ENCODE measurements around the gene GNA15.
A peak's percentile ranks its signal among the peaks of the same experiment; 100 is the strongest.

GNA15 gene

GRCh38 chr19:3142781-3143337, 7.0 kb downstream of the GNA15 start:
- H3K4me3 ChIP-seq (replicated peaks in 1 of 2; ENCODE audit: low read depth in 2 of 2, low read length in 2 of 2) = no peak overlapping the region
- no peak for TF ChIP-seq CTCF (IDR thresholded peaks at IDR 0.05; ENCODE audit: low read depth, low read length)
- DNase-seq (ENCODE audit: low read depth in 2 of 2) = no peak

DNA sequence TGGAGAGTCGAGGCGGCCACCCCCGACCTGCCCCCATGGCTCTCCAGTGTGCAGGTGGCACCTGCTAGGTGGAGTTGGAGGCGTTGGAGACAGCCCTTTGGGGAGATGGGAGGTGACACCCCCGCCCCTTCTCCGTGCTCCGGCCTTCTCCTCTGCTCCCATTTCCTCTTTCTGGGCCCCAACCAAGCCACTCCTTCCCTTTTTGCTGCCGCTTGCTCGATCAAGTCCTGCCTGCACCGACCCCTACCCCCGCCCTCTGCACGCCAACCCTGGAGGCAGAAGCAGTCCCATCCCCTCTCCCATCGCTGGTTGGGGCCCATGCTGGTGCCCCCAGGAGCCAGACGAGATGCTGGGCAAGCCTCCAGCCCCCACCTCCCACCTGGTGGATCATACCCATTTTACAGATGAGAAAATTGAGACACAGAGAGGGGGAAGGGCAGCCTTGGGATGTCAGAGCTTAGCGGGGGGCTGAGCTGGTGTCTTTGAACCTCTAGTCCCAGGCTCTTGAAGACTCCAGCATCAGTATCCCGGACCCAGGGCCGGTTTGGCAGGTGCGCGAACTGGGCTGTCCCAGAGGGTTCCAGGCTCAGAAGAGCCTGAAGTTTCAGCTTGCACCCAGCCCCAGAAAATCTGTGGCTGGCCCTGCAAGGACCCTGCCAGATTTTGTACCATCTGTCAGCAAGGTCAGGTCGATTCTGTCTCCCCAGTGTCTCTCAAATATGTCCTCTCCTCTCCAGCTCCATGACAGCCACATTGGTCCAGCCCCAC, 10.3 kb downstream of the GNA15 start:
- no peak for TF ChIP-seq CTCF (IDR thresholded peaks at IDR 0.05; ENCODE audit: low read depth, low read length)
- no peak for DNase-seq (ENCODE audit: low read depth in 2 of 2)
- no peak overlapping the region for H3K4me3 ChIP-seq (replicated peaks in 1 of 2; ENCODE audit: low read depth in 2 of 2, low read length in 2 of 2)

DNA sequence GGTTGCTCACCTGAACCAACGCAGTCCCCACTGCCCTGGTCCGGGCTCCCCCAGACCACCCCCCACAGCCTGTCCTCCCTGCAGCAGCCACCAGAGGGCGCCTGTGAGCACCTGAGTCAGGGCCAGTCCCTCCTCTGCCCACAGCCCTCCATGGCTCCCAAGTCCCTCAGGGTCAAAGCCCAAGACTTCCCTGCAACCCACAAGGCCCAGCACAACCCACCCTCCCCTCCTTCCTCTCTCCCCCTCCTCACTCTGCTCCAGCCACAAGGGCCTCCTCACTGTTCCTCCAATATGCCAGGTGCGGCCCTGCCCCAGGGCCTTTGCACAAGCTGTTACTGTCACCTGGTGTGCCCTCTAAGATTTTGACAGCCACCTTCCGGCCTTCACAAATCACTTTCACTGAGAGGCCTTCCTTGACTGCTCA, 10.9 kb downstream of the GNA15 start:
- TF ChIP-seq CTCF (IDR thresholded peaks at IDR 0.05; ENCODE audit: low read depth, low read length) = peak; percentile 86
- no peak for DNase-seq (ENCODE audit: low read depth in 2 of 2)
- H3K4me3 ChIP-seq (replicated peaks in 1 of 2; ENCODE audit: low read depth in 2 of 2, low read length in 2 of 2) = no peak overlapping the region

GRCh38 chr19:3148503-3148902, 12.7 kb downstream of the GNA15 start:
- DNase-seq (ENCODE audit: low read depth in 2 of 2) = no peak
- no peak overlapping the region for H3K4me3 ChIP-seq (replicated peaks in 1 of 2; ENCODE audit: low read depth in 2 of 2, low read length in 2 of 2)
- TF ChIP-seq CTCF (IDR thresholded peaks at IDR 0.05; ENCODE audit: low read depth, low read length) = no peak

- DNase-seq (ENCODE audit: low read depth in 2 of 2) = no peak
- no peak overlapping the region for H3K4me3 ChIP-seq (replicated peaks in 1 of 2; ENCODE audit: low read depth in 2 of 2, low read length in 2 of 2)
- TF ChIP-seq CTCF (IDR thresholded peaks at IDR 0.05; ENCODE audit: low read depth, low read length) = no peak
These were observed 13.3 kb downstream of the GNA15 start for GRCh38 chr19:3149089-3149488.

- no peak for DNase-seq (ENCODE audit: low read depth in 2 of 2)
- H3K4me3 ChIP-seq (replicated peaks in 1 of 2; ENCODE audit: low read depth in 2 of 2, low read length in 2 of 2) = no peak overlapping the region
- no peak for TF ChIP-seq CTCF (IDR thresholded peaks at IDR 0.05; ENCODE audit: low read depth, low read length)
These were observed 14.0 kb downstream of the GNA15 start for GRCh38 chr19:3149526-3150505.

All from cardiac fibroblast (primary cell).